Mesodermal cell (in vitro differentiated cells): Measurements from ENCODE around the gene RHOBTB3.
"Not testable (repeated sequence)": the region's sequence is repeated elsewhere in the genome, so short reads cannot be mapped to it uniquely, and the experiment has no call there.

Experiments used
- H3K27ac ChIP-seq: 2 replicates; pipeline ENCODE4 v1.7.0; 2013; ENCODE audit warnings: mild to moderate bottlenecking, low read depth, low read length, moderate library complexity; ENCODE audit not compliant: severe bottlenecking
- H3K36me3 ChIP-seq: 2 replicates; pipeline ENCODE4 v1.7.1; 2013; ENCODE audit warnings: mild to moderate bottlenecking, low read length, moderate library complexity; ENCODE audit not compliant: control insufficient read depth, insufficient read depth
- H3K4me1 ChIP-seq: one replicate; pipeline ENCODE4 v1.7.1; 2013; ENCODE audit warnings: mild to moderate bottlenecking, low read length; ENCODE audit not compliant: insufficient read depth, control insufficient read depth, poor library complexity, severe bottlenecking
- H3K4me3 ChIP-seq: 2 replicates; pipeline ENCODE4 v1.7.0; 2013; ENCODE audit warnings: low read length, control low read depth, mild to moderate bottlenecking; ENCODE audit not compliant: insufficient read depth, poor library complexity, severe bottlenecking; ENCODE audit errors: extremely low read depth
- H3K9me3 ChIP-seq: 2 replicates; pipeline ENCODE4 v1.7.1; 2013; ENCODE audit warnings: mild to moderate bottlenecking, low read length, moderate library complexity; ENCODE audit not compliant: control insufficient read depth
- WGBS, 2 experiments: methylation state at CpG; one replicate each; pipeline ENCODE4 v1.1.5; 2013; ENCODE audit warnings: missing lambda C conversion rate in 2 of 2; ENCODE audit not compliant: insufficient coverage in 2 of 2; 5-methylcytosine and 5-hydroxymethylcytosine counted together

Gene RHOBTB3

GRCh38 chr5:95803271-95804148, 72.4 kb downstream of the RHOBTB3 start:
- H3K4me1 ChIP-seq, result no peaks in the 10 kb centered on the region
- 87 to 88% methylated on average over 3 to 4 of the region's 6 CpGs for WGBS, 2 experiments
- no peak overlapping the region for H3K27ac ChIP-seq

DNA sequence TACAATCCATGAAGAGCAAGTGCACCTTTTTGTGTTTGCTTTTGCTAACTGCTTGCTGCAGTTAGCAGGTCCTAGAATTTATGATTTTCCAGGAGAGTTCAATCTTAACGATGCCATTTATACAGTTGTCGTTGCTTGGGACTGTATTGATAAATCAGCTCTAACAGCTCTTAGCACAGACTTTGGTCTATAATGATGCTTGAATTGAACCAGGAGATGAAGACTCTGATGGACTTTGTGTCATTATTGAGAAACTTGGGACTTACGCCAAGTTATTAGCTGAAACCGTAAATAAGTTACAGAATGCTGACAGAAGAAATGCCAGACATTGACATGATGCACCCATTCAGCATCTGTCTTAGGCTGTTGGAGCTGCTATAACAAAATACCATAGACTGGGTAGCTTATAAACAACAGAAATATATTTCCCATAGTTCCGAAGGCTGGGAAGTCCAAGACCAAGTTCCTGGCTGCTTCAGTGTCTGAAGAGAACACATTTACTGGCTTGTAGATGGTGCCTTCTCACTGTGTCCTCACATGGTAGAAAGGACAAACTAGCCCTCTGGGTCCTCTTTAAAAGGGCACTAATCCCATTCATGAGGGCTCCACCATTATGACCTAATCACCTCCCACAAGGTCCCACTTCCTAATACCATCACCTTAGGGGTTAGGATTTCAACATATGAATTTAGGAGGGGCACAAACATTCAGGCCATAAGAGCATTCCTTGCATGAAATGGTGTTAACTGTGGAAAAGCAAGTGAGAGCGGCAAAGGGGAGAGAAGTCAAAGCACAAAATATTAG, 73.8 kb downstream of the RHOBTB3 start:
- Histone ChIP-seq H3K4me3 (no peak overlapping the region), H3K36me3 (peaks cover 12% of the 10 kb centered on the region), H3K4me1 (peaks cover 14% of the 10 kb centered on the region), H3K9me3 (no peaks in the 10 kb centered on the region), H3K27ac (no peak overlapping the region)
- 75 to 81% methylated on average over 4 to 6 of the region's 6 CpGs for WGBS, 2 experiments

More at GRCh38 chr5:95803271-95804148, 72.4 kb downstream of the RHOBTB3 start:
- no peak overlapping the region for H3K4me3 ChIP-seq
- H3K9me3 ChIP-seq, result no peaks in the 10 kb centered on the region
- H3K36me3 ChIP-seq, result peaks cover 12% of the 10 kb centered on the region

DNA sequence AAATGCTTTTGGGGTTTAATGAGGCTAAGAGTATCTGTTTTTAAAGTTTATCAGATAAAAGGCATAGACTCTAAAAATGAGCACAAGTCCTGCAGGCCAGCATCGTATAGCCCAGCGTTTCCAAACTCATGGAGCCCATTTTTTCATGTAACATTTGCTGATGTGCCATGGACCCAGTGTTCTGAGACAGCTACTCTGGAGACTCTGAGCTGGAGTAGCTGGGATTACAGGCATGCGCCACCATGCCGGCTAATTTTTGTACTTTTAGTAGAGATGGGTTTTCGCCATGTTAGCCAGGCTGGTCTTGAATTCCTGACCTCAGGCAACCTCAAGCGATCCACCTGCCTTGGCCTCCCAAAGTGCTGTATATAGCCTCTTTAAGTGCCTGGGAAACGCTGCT, 75.6 kb downstream of the RHOBTB3 start:
- Histone ChIP-seq H3K4me3 (no peak overlapping the region), H3K9me3 (no peaks in the 10 kb centered on the region), H3K4me1 (peaks cover 24% of the 10 kb centered on the region), H3K36me3 (peaks cover 12% of the 10 kb centered on the region), H3K27ac (no peak overlapping the region)
- WGBS, 2 experiments, result 85 to 90% methylated on average over 6 to 7 of the region's 7 CpGs

DNA sequence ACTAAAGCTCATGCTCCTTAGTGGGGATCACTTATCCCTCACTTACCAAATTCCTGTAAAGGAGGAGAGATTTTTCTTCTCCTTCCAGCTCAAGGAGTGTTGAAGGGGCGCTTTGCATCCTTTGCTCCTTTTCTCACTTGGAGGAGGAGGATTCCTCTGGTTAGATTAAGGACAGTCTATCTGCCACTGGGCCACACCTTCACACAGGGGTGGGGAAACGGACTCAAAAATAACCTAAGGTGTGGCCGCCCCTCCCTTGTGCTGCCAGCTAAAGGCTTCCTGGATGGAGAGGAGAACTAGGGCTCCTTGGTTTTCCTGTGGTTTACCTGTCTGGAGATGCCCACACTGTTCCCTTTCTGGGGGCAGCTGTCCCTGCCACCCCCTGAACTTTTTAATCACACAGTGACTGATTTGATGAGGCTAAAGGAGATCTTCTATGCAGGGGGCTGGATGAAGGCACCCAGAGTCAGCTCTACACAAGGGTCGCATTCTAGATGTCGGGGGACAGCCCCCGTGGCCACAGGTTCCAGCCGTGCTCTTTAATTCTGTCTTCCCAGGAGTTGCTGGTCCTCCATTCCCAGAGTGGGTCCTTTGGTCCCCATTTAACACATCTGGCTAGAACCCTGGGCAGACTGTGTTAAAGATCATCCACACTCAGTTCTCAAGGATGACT, 77.0 kb downstream of the RHOBTB3 start:
- WGBS, 2 experiments, result 93 to 100% methylated on average over 5 to 6 of the region's 7 CpGs
- H3K36me3 ChIP-seq, result peaks cover 16% of the 10 kb centered on the region
- H3K4me3 ChIP-seq, result no peak overlapping the region
- H3K27ac ChIP-seq, result no peak overlapping the region
- H3K4me1 ChIP-seq, result peaks cover 35% of the 10 kb centered on the region
- H3K9me3 ChIP-seq, result no peaks in the 10 kb centered on the region

GRCh38 chr5:95808686-95809413, 77.7 kb downstream of the RHOBTB3 start:
- H3K27ac ChIP-seq, result no peak overlapping the region

DNA sequence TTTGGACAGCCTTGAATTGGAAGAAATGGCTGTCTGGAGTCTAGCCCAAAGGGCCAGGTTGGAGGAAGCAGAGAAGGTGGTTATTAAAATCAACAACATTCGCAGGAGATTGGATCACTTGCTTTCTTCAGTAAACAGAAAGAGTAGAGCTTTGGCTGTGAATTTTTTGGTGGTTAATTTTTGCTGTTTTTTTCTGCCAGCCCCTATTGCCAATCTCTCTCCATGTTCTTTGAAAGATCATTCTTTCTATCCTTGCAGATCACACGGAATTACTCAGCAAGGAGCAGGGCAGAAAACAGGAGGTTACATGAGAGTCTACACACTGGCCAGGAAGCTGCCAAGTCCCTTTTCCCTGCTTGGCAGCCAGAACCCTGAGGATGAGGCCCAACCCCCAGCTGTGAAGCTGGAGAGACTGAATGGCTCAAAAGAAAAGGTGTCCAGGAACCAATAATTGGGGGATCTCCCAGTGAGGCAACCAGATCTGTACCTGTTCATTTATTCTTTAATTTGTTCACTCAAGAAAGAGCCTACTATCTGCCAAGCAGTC, 78.4 kb downstream of the RHOBTB3 start:
- H3K4me1 ChIP-seq, result peaks cover 35% of the 10 kb centered on the region
- no peak overlapping the region for H3K27ac ChIP-seq
- H3K9me3 ChIP-seq, result no peaks in the 10 kb centered on the region
- H3K36me3 ChIP-seq, result peaks cover 26% of the 10 kb centered on the region
- no peak overlapping the region for H3K4me3 ChIP-seq
- 64 to 67% methylated on average over 1 to 2 of the region's 2 CpGs for WGBS, 2 experiments

More at GRCh38 chr5:95808686-95809413, 77.7 kb downstream of the RHOBTB3 start:
- Histone ChIP-seq H3K36me3 (peaks cover 21% of the 10 kb centered on the region), H3K9me3 (no peaks in the 10 kb centered on the region), H3K4me1 (peaks cover 35% of the 10 kb centered on the region), H3K4me3 (no peak overlapping the region)
- 42 to 53% methylated on average over 2 to 5 of the region's 10 CpGs for WGBS, 2 experiments

- Histone ChIP-seq H3K36me3 (peaks cover 30% of the 10 kb centered on the region), H3K4me3 (no peak overlapping the region), H3K27ac (peak overlapping the region; percentile 53), H3K4me1 (peaks cover 35% of the 10 kb centered on the region), H3K9me3 (no peaks in the 10 kb centered on the region)
- 50% methylated on average over 1 of the region's 5 CpGs; no CpG with 5 or more reads in 1 of the 2 experiments for WGBS, 2 experiments
These were observed 79.4 kb downstream of the RHOBTB3 start for GRCh38 chr5:95810305-95811125.

GRCh38 chr5:95811126-95811423, 79.9 kb downstream of the RHOBTB3 start:
- peaks cover 35% of the 10 kb centered on the region for H3K4me1 ChIP-seq
- peak overlapping the region; percentile 53 for H3K27ac ChIP-seq
- not testable (repeated sequence) for H3K4me3 ChIP-seq, H3K9me3 ChIP-seq
- WGBS, 2 experiments, result 92% methylated on average over 2 of the region's 6 CpGs; no CpG with 5 or more reads in 1 of the 2 experiments
- peaks cover 36% of the 10 kb centered on the region for H3K36me3 ChIP-seq

DNA sequence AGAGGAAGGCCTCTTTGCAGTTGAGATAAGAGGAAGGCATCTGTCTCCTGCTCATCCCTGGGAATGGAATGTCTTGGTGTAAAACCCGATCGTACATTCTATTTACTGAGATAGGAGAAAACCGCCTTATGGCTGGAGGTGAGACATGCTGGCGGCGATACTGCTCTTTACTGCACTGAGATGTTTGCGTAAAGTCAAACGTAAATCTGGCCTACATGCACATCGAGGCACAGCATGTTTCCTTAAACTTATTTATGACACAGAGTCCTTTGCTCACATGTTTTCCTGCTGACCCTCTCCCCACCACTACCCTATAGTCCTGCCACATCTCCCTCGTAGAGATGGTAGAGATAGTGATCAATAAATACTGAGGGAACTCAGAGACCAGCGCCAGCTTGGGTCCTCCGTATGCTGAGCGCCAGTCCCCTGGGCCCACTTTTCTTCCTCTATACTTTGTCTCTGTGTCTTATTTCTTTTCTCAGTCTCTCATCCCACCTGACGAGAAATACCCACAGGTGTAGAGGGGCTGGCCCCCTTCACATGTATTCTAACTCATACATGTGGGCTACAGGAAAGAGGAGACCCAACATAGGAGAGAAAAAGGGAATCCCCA, 80.4 kb downstream of the RHOBTB3 start:
- H3K36me3 ChIP-seq, result peaks cover 41% of the 10 kb centered on the region
- not testable (repeated sequence) for H3K9me3 ChIP-seq, H3K4me3 ChIP-seq
- peaks cover 35% of the 10 kb centered on the region for H3K4me1 ChIP-seq
- H3K27ac ChIP-seq, result peak overlapping the region; percentile 61
- WGBS, 2 experiments, result 93 to 94% methylated on average over 8 of the region's 13 CpGs
